22Rv1 (cell line): ENCODE data around the gene ERF.

Experiments
- CTCF ChIP-seq: fragments of 450-650 bp; IDR thresholded peaks from 2 replicates; pipeline ENCODE4 v1.5.1; 2017; ENCODE audit warnings: mild to moderate bottlenecking
- ZFX ChIP-seq: fragments of 450-650 bp; IDR thresholded peaks from 2 replicates; pipeline ENCODE4 v1.6.1; 2017; ENCODE audit warnings: antibody characterized with exemption, borderline replicate concordance

- TF ChIP-seq CTCF (no peak), ZFX (no peak)
These were observed 31.6 kb upstream of the ERF start for GRCh38 chr19:42286349-42287016.
